GM12891 (cell line): ENCODE data around the gene PRPF38B.
A peak's percentile ranks its signal among the peaks of the same experiment; 100 is the strongest.

Experiments
- DNase-seq: peaks from one replicate; pipeline ENCODE4 v3.0.0; 2011; ENCODE audit warnings: low spot score; ENCODE audit not compliant: insufficient read length
- FAIRE-seq: peaks from 2 replicates; lab custom pipeline; 2011; peaks lifted over from hg19 to GRCh38; lab: Jason Lieb, UNC
- PAX5 ChIP-seq: IDR thresholded peaks from 2 replicates; pipeline ENCODE4 v1.6.1; 2011; ENCODE audit warnings: low read length, moderate library complexity, mild to moderate bottlenecking; ENCODE audit not compliant: insufficient read depth, severe bottlenecking
- POLR2A ChIP-seq: IDR thresholded peaks from 2 replicates; pipeline ENCODE4 v1.6.1; 2011; ENCODE audit warnings: low read depth, low read length, control low read depth
- POLR2AphosphoS5 ChIP-seq: IDR thresholded peaks from 2 replicates; pipeline ENCODE4 v1.6.1; 2011; ENCODE audit warnings: low read depth, low read length, control low read depth
- POU2F2 ChIP-seq: IDR thresholded peaks from 2 replicates; pipeline ENCODE4 v1.6.1; 2011; ENCODE audit warnings: low read depth, mild to moderate bottlenecking, control low read depth, low read length, moderate library complexity
- SPI1 ChIP-seq: IDR thresholded peaks from 2 replicates; pipeline ENCODE4 v1.6.1; 2011; ENCODE audit warnings: low read depth, low read length, control low read depth
- TAF1 ChIP-seq: IDR thresholded peaks from 2 replicates; pipeline ENCODE4 v1.6.1; 2011; ENCODE audit warnings: low read depth, low read length, control low read depth

Gene PRPF38B

GRCh38 chr1:108717774-108718316, 25.7 kb downstream of the PRPF38B start:
- FAIRE-seq (no peak), DNase-seq (no peak)
- TF ChIP-seq POU2F2 (no peak), POLR2A (no peak), SPI1 (no peak), TAF1 (no peak), PAX5 (no peak), POLR2AphosphoS5 (no peak)

- no peak for FAIRE-seq
- DNase-seq: no peak
- TF ChIP-seq POU2F2: no peak
- no peak for TF ChIP-seq POLR2A
These were observed 27.0 kb downstream of the PRPF38B start for GRCh38 chr1:108718927-108719655.

DNA sequence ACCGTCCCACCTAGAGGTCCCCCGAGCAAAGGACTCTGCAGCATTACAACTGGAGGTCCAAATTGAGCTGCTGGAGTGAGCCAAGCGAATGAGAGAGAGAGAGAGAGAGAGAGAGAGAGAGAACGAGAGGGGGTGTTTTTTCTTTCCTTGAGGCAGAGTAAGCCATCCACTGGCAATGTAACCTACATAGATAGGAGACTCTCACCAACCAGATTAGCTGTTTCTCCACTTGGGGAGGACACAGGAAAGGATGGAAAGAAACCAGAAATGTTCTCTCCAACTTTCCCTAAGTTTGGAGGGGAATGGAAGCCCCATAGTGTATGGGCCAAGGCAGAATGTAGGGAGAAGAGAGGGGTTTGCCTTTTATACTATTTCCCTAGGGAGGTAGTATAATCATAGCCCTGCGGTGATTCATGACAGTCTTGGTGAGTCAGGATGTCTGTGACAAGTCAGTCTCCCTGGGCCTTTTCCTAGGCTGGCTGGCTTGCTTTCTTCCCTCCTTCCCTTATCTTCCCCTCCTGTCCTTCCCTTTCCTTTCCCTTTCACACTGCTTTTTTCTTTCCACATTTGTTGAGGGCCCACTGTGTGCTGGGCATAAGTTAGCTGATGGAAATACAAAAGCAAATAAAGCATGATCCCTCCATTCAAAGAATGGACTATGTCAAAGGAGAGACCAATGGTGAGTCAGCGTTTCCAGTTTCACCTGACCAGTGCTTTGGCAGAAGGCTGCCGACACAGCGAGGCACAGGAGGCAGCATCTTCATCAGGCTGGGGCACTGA, 27.7 kb downstream of the PRPF38B start:
- DNase-seq (no peak), FAIRE-seq (no peak)
- TF ChIP-seq TAF1: no peak
- no peak for TF ChIP-seq PAX5
- TF ChIP-seq SPI1: no peak
- no peak for TF ChIP-seq POLR2A
- TF ChIP-seq POU2F2: no peak
- no peak for TF ChIP-seq POLR2AphosphoS5

GRCh38 chr1:108722292-108722691, 30.2 kb downstream of the PRPF38B start:
- DNase-seq (no peak), FAIRE-seq (no peak)
- TF ChIP-seq TAF1 (no peak), SPI1 (peak; percentile 41; the same call in 1 of the 2 replicates)

- DNase-seq (no peak), FAIRE-seq (no peak)
- no peak for TF ChIP-seq POLR2A
- TF ChIP-seq PAX5: no peak
- no peak for TF ChIP-seq TAF1
- no peak for TF ChIP-seq SPI1
- no peak for TF ChIP-seq POU2F2
- no peak for TF ChIP-seq POLR2AphosphoS5
These were observed 33.8 kb downstream of the PRPF38B start for GRCh38 chr1:108725906-108726305.

GRCh38 chr1:108728327-108728923, 36.3 kb downstream of the PRPF38B start:
- DNase-seq (no peak), FAIRE-seq (no peak)
- TF ChIP-seq TAF1 (no peak), PAX5 (no peak), POLR2AphosphoS5 (no peak), POU2F2 (no peak), SPI1 (no peak), POLR2A (no peak)

DNA sequence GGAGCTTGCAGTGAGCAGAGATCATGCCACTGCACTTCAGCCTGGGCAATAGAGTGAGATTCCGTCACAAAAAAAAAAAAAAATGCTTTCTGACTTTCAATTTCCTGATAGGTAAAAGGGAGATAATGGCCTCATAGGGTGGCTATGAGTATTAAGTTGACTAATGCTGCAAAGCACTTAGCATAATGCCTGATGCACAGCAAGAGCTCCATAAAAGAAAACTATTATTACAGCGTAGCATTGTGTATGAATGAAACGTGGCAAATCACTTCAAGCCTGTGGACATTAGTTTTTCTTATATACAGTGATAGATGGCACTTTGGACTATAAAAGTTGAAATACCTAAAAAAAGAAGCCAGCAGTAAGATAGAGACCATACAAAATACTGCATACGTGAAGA, 37.4 kb downstream of the PRPF38B start:
- TF ChIP-seq SPI1 (no peak), POLR2A (no peak), POLR2AphosphoS5 (no peak)
- no peak for DNase-seq
- FAIRE-seq: no peak

DNA sequence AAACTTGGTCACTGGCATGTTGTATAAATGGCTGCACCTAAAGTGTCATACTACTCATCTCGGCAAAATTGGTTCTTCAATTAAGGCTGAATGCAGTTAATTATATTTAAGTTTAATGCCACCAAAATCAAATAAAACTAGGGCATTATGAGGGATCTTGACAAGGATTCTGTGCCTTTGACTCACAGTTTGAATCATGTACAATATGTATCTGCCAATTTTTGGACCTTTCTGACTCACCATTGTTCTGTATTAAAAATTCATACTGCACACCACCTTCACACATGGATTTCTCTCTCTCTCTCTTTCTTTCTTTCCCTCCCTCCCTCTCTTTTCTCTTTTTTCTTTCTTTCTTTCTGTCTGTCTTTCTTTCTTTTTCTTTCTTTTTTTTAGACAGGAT, 40.3 kb downstream of the PRPF38B start:
- no peak for FAIRE-seq
- DNase-seq: no peak

GRCh38 chr1:108734171-108734865, 42.2 kb downstream of the PRPF38B start:
- TF ChIP-seq TAF1 (no peak), POLR2A (no peak), POLR2AphosphoS5 (no peak), POU2F2 (no peak), PAX5 (no peak), SPI1 (no peak)
- DNase-seq (no peak), FAIRE-seq (no peak)

More for the DNA sequence above, 40.3 kb downstream of the PRPF38B start:
- TF ChIP-seq SPI1 (no peak), POLR2AphosphoS5 (no peak), PAX5 (no peak), TAF1 (no peak), POLR2A (no peak), POU2F2 (no peak)

DNA sequence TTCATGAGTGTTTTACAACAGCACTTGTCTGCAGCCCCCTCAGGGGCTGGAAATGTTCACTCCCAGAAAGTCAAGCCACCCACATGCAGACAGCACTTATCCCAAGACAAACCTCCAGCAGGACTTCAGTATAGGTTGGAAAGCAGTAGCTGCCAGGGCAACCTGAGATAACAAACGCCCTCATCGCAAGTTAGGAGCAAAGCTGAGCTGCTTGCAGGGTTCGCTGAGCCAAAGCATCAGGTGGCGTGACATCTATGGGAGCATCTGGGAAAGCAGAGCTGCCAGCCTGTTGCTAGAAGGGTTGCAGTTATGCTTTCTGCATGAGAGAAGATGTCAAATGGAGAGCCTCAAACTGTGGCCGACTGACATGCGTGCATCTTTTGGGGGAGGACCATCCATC, 50.1 kb downstream of the PRPF38B start:
- TF ChIP-seq TAF1: no peak
- TF ChIP-seq SPI1: no peak
- TF ChIP-seq PAX5: no peak
- TF ChIP-seq POLR2AphosphoS5: no peak
- no peak for TF ChIP-seq POU2F2
- no peak for TF ChIP-seq POLR2A
- no peak for DNase-seq
- FAIRE-seq: no peak
